H1 (cell line): ENCODE results near the gene SIMC1. TPM values are rescaled to one million over a fixed set of nuclear protein-coding genes. Genes with fewer than 3 reads are reported as not detected.

Source experiments
- CTCF ChIA-PET: fragments of 300-600 bp; sonication (Branson Sonifier 250); formaldehyde crosslinking; loops from one replicate; lab custom pipeline; 2021; ENCODE audit not compliant: partially characterized antibody; lab: Charles Lee
- POLR2A ChIA-PET: fragments of 300-600 bp; sonication (Branson Sonifier 250); formaldehyde crosslinking; loops from one replicate; lab custom pipeline; 2021; ENCODE audit warnings: inconsistent platforms; ENCODE audit not compliant: partially characterized antibody; lab: Charles Lee
- DNase-seq, 2 experiments: peaks; one replicate each; pipeline versions ENCODE4 v3.0.0 to v3.0.0-alpha.2; 2010 to 2022; ENCODE audit warnings: low spot score in 2 of 2, low read depth in 1 of 2, mixed read lengths in 1 of 2
- FAIRE-seq: peaks from 2 replicates; lab custom pipeline; 2011; peaks lifted over from hg19 to GRCh38; lab: Jason Lieb, UNC
- H2AFZ ChIP-seq: 2 replicates; pipeline ENCODE4 v1.8.1; 2012; ENCODE audit warnings: low read length, inconsistent platforms
- H2AK5ac ChIP-seq: 2 replicates; pipeline ENCODE4 v1.6.1; 2013; ENCODE audit warnings: low read depth, low read length
- H2BK120ac ChIP-seq: replicated peaks from 2 replicates; pipeline ENCODE3; 2013; ENCODE audit warnings: low read depth, low read length, inconsistent platforms
- H2BK12ac ChIP-seq: 2 replicates; pipeline ENCODE4 v1.6.1; 2013; ENCODE audit warnings: low read depth, low read length
- H2BK15ac ChIP-seq: 2 replicates; pipeline ENCODE4 v1.6.1; 2013; ENCODE audit warnings: low read length
- H2BK20ac ChIP-seq: 2 replicates; pipeline ENCODE4 v1.6.1; 2013; ENCODE audit warnings: low read length
- H2BK5ac ChIP-seq: 2 replicates; pipeline ENCODE4 v1.6.1; 2013; ENCODE audit warnings: low read depth, low read length
- H3K14ac ChIP-seq: 2 replicates; pipeline ENCODE4 v1.6.1; 2013; ENCODE audit warnings: inconsistent platforms; ENCODE audit not compliant: insufficient read length
- H3K18ac ChIP-seq: 2 replicates; pipeline ENCODE4 v1.6.1; 2013; ENCODE audit warnings: low read length; ENCODE audit errors: extremely low read depth
- H3K23ac ChIP-seq: 2 replicates; pipeline ENCODE4 v1.6.1; 2013; ENCODE audit warnings: inconsistent platforms; ENCODE audit not compliant: insufficient read length
- H3K23me2 ChIP-seq: 2 replicates; pipeline ENCODE4 v1.6.1; 2013; ENCODE audit warnings: low read depth, low read length
- H3K27ac ChIP-seq: 2 replicates; pipeline ENCODE4 v1.6.1; 2011; ENCODE audit warnings: low read depth, low read length, inconsistent platforms
- H3K27me3 ChIP-seq, 4 experiments: replicated peaks in 1 of 4; 1 replicate in 1 of 4; 2 replicates in 3 of 4; pipeline versions ENCODE4 v1.6.1 to v1.8.1; 2011 to 2013; ENCODE audit warnings: low read length in 3 of 4, mild to moderate bottlenecking in 3 of 4, inconsistent platforms in 2 of 4, mixed read lengths in 2 of 4, moderate library complexity in 1 of 4; ENCODE audit not compliant: control insufficient read depth in 3 of 4, insufficient read depth in 3 of 4; ENCODE audit errors: extremely low read depth in 1 of 4
- H3K36me3 ChIP-seq, 4 experiments: 2 replicates each; pipeline versions ENCODE4 v1.6.1 to v1.8.1; 2011 to 2013; ENCODE audit warnings: mild to moderate bottlenecking in 4 of 4, low read length in 3 of 4, moderate library complexity in 2 of 4, control low read depth in 1 of 4, inconsistent platforms in 1 of 4; ENCODE audit not compliant: insufficient read depth in 4 of 4, control insufficient read depth in 2 of 4
- H3K4ac ChIP-seq: replicated peaks from 2 replicates; pipeline ENCODE3; 2013; ENCODE audit warnings: low read length, low read depth, mixed read lengths, inconsistent platforms; ENCODE audit not compliant: insufficient read length
- H3K4me1 ChIP-seq, 4 experiments: replicated peaks in 1 of 4; 1 replicate in 1 of 4; 2 replicates in 3 of 4; pipeline versions ENCODE4 v1.6.1 to v1.8.1; 2011 to 2013; ENCODE audit warnings: low read length in 3 of 4, inconsistent platforms in 2 of 4, mixed read lengths in 1 of 4; ENCODE audit not compliant: insufficient read depth in 4 of 4, control insufficient read depth in 3 of 4
- H3K4me2 ChIP-seq, 2 experiments: 2 replicates each; pipeline versions ENCODE4 v1.6.1 to v1.8.1; 2011 to 2013; ENCODE audit warnings: low read depth in 2 of 2, low read length in 2 of 2, control low read depth in 1 of 2, inconsistent platforms in 1 of 2, mild to moderate bottlenecking in 1 of 2; ENCODE audit not compliant: insufficient read depth in 1 of 2
- H3K4me3 ChIP-seq, 4 experiments: fragments of 200-600, 300-600 bp in 1 of 4; sonication (generic), shearing (Covaris generic), sonication (Bioruptor Twin) in 1 of 4; 2 replicates each; pipeline versions ENCODE4 v1.5.1 to v1.8.1; 2011 to 2016; ENCODE audit warnings: low read length in 4 of 4, low read depth in 3 of 4, control low read depth in 2 of 4, inconsistent platforms in 2 of 4, mild to moderate bottlenecking in 2 of 4, mixed read lengths in 1 of 4, moderate library complexity in 1 of 4; ENCODE audit not compliant: insufficient read depth in 2 of 4; ENCODE audit errors: extremely low read depth in 1 of 4
- H3K56ac ChIP-seq: replicated peaks from 2 replicates; pipeline ENCODE3; 2013; ENCODE audit warnings: low read depth, mild to moderate bottlenecking, mixed read lengths, low read length, inconsistent platforms; ENCODE audit not compliant: insufficient read length
- H3K79me1 ChIP-seq: 2 replicates; pipeline ENCODE4 v1.6.1; 2013; ENCODE audit warnings: low read depth, low read length, control low read depth
- H3K79me2 ChIP-seq, 2 experiments: 2 replicates each; pipeline versions ENCODE4 v1.6.1 to v1.8.1; 2012 to 2013; ENCODE audit warnings: low read length in 2 of 2, mild to moderate bottlenecking in 2 of 2, inconsistent platforms in 1 of 2; ENCODE audit not compliant: insufficient read depth in 2 of 2, control insufficient read depth in 1 of 2
- H3K9ac ChIP-seq, 4 experiments: replicated peaks in 1 of 4; 1 replicate in 1 of 4; 2 replicates in 3 of 4; pipeline versions ENCODE4 v1.6.1 to v1.8.1; 2011 to 2013; ENCODE audit warnings: low read depth in 3 of 4, low read length in 3 of 4, control low read depth in 2 of 4, mild to moderate bottlenecking in 2 of 4, moderate library complexity in 2 of 4, inconsistent platforms in 1 of 4; ENCODE audit errors: extremely low read depth in 1 of 4
- H3K9me3 ChIP-seq, 2 experiments: 2 replicates each; pipeline versions ENCODE4 v1.6.1 to v1.8.1; 2012 to 2013; ENCODE audit warnings: mild to moderate bottlenecking in 2 of 2, moderate library complexity in 2 of 2, control low read depth in 1 of 2, inconsistent platforms in 1 of 2, low read depth in 1 of 2, low read length in 1 of 2, mixed read lengths in 1 of 2; ENCODE audit not compliant: insufficient read depth in 2 of 2
- H4K20me1 ChIP-seq, 2 experiments: replicated peaks in 1 of 2; 2 replicates each; pipeline versions ENCODE3 to v1.8.1; 2011 to 2013; ENCODE audit warnings: inconsistent platforms in 2 of 2, low read length in 2 of 2, mild to moderate bottlenecking in 1 of 2; ENCODE audit not compliant: insufficient read depth in 2 of 2, control insufficient read depth in 1 of 2
- H4K5ac ChIP-seq: 2 replicates; pipeline ENCODE4 v1.6.1; 2013; ENCODE audit warnings: low read length, low read depth, mixed read lengths, inconsistent platforms; ENCODE audit not compliant: insufficient read length
- H4K8ac ChIP-seq: 2 replicates; pipeline ENCODE4 v1.8.0; 2013; ENCODE audit warnings: mild to moderate bottlenecking, moderate library complexity, low read length, inconsistent platforms; ENCODE audit not compliant: insufficient read depth; ENCODE audit errors: extremely low read depth
- H4K91ac ChIP-seq: replicated peaks from 2 replicates; pipeline ENCODE3; 2013; ENCODE audit warnings: low read length, mixed read lengths, inconsistent platforms; ENCODE audit not compliant: insufficient read length
- RNF2 ChIP-seq: fragments of 200-900, 300-1000 bp; sonication (generic); IDR thresholded peaks from 2 replicates; pipeline ENCODE4 v1.7.1; 2016; ENCODE audit warnings: borderline replicate concordance, low read depth, mild to moderate bottlenecking, antibody characterized with exemption, low read length; ENCODE audit not compliant: poor library complexity, severe bottlenecking; ENCODE audit errors: missing control alignments
- SAP30 ChIP-seq: fragments of 300-600 bp; sonication (generic); IDR thresholded peaks from 2 replicates; pipeline ENCODE4 v1.7.1; 2012; ENCODE audit warnings: low read length, moderate library complexity, mild to moderate bottlenecking, inconsistent platforms; ENCODE audit not compliant: insufficient read depth, insufficient replicate concordance
- SP4 ChIP-seq: IDR thresholded peaks from 2 replicates; pipeline ENCODE4 v1.6.1; 2012; ENCODE audit warnings: low read length, inconsistent platforms
- TAF1 ChIP-seq: IDR thresholded peaks from 2 replicates; pipeline ENCODE4 v1.6.1; 2011; ENCODE audit warnings: mild to moderate bottlenecking, low read depth, low read length
- WGBS, 2 experiments: shearing (Covaris generic) in 1 of 2; methylation state at CpG; one replicate each; pipeline versions ENCODE4 v1.1.6 to v1.1.7; 2013 to 2015; ENCODE audit warnings: low lambda C conversion rate in 2 of 2, mixed read lengths in 2 of 2, inconsistent platforms in 1 of 2, low coverage in 1 of 2, missing lambda C conversion rate in 1 of 2; ENCODE audit not compliant: insufficient replicate concordance in 2 of 2, insufficient coverage in 1 of 2, insufficient read length in 1 of 2; ENCODE audit errors: extremely low coverage in 1 of 2, missing lambda C conversion rate in 1 of 2; 5-methylcytosine and 5-hydroxymethylcytosine counted together
- polyA plus RNA-seq, 7 experiments: library from polyadenylated mRNA; depleted of rRNA in 3 of 7; stranded (reverse) in 5 of 7; unstranded in 2 of 7; fragments of >200 nt in 5 of 7; fragments of 200-250 nt in 2 of 7; gene quantifications; 1 replicate in 5 of 7; 2 replicates in 1 of 7; 4 replicates in 1 of 7; pipeline versions ENCODE4 v1.2.1 to v1.2.3, GENCODE V29; 2011 to 2013; ENCODE audit warnings: missing spikeins in 2 of 7, mixed read lengths in 2 of 7
- total RNA-seq: library from RNA; stranded (reverse); fragmentation: NEBNext Ultra II Directional; extraction: Animal tissue kit (Norgen Biotek cat#: 25700); gene quantifications from 2 replicates; pipeline ENCODE4 v1.2.1, GENCODE V29; 2021

SIMC1 gene
- total and polyA plus RNA-seq, 2 of the 8 experiments (the other 6 are each of a cell fraction or from before 2014, with no cell fraction given): 12.3 to 21.2 TPM

GRCh38 chr5:176317534-176318374, 79.5 kb downstream of the SIMC1 start:
- Histone ChIP-seq H2BK5ac (no peak overlapping the region), H2BK15ac (no peak overlapping the region), H3K4me3 (no peak overlapping the region), H4K5ac (no peak overlapping the region), H3K4ac (no peak overlapping the region), H4K91ac (no peak overlapping the region), H3K14ac (no peak overlapping the region), H3K79me2 (no peaks in the 10 kb centered on the region), H2AK5ac (no peak overlapping the region), H2BK20ac (no peak overlapping the region), H4K8ac (no peak overlapping the region), H3K4me1 (no peaks in the 10 kb centered on the region), H3K36me3 (peaks cover 0 to 7% (median 3%) of the 10 kb centered on the region in 4 experiments; a peak in 5 of 8 replicates), H2BK12ac (no peak overlapping the region), H4K20me1 (no peaks in the 10 kb centered on the region), H3K4me2 (no peak overlapping the region), H3K18ac (no peak overlapping the region), H3K23ac (no peak overlapping the region), H3K23me2 (no peaks in the 10 kb centered on the region), H3K79me1 (no peaks in the 10 kb centered on the region), H2AFZ (no peak overlapping the region), H3K27ac (no peak overlapping the region), H3K9me3 (no peaks in the 10 kb centered on the region), H2BK120ac (no peak overlapping the region), H3K9ac (no peak overlapping the region), H3K56ac (no peak overlapping the region), H3K27me3 (no peaks in the 10 kb centered on the region)
- POLR2A ChIA-PET: no interaction called here
- 87% methylated on average over 7 of the region's 7 CpGs; no CpG with 5 or more reads in 1 of the 2 experiments for WGBS, 2 experiments
- CTCF ChIA-PET: no interaction called here
- DNase-seq (no peak), FAIRE-seq (no peak)
- TF ChIP-seq SP4: no peak
- no peak for TF ChIP-seq SAP30
- no peak for TF ChIP-seq RNF2
- TF ChIP-seq TAF1: no peak
